Hypothalamus (tissue), 51 donors: ENCODE results near the gene PAXX.

ENCODE experiments used
- DNase-seq, 51 donors: peaks; one replicate each; lab custom pipeline; 2025; lab: John Stamatoyannopoulos, UW

PAXX gene

DNA sequence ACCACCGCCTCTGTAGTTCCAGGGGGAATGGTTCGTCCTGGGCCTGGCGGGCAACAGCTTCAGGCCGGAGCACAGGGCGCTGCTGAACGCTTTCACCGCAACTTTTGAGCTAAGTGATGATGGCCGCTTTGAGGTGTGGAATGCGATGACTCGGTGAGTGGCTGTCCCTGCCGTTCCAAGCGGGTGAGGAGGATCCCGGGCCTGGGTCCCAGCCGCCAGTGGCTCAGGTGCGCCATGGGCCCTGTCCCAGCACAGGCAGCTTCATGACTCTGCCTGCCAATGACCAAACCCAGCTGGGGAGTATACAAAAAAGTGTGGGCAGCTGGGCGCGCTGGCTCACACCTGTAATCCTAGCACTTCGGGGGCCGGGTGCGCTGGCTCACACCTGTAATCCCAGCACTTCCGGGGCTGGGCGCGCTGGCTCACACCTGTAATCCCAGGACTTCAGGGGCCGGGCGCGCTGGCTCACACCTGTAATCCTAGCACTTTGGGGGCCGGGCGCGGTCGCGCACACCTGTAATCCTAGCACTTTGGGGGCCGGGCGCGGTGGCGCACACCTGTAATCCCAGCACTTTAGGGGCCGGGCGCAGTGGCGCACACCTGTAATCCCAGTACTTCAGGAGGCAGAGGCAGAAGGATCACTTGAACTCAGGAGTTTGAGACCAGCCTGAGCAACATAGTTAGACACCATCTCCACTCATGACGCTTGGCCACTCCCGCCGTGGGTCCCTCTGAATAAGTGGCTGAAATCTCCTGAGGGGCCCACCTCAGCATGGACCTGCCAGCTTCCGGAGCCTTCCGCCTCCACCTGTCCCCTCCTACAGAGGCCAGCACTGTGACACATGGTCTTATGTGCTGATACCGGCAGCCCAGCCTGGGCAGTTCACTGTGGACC is 39.1 kb upstream of the PAXX start:
- no peak for DNase-seq

GRCh38 chr9:136953771-136954269 is 38.4 kb upstream of the PAXX start:
- DNase-seq: no peak

DNA sequence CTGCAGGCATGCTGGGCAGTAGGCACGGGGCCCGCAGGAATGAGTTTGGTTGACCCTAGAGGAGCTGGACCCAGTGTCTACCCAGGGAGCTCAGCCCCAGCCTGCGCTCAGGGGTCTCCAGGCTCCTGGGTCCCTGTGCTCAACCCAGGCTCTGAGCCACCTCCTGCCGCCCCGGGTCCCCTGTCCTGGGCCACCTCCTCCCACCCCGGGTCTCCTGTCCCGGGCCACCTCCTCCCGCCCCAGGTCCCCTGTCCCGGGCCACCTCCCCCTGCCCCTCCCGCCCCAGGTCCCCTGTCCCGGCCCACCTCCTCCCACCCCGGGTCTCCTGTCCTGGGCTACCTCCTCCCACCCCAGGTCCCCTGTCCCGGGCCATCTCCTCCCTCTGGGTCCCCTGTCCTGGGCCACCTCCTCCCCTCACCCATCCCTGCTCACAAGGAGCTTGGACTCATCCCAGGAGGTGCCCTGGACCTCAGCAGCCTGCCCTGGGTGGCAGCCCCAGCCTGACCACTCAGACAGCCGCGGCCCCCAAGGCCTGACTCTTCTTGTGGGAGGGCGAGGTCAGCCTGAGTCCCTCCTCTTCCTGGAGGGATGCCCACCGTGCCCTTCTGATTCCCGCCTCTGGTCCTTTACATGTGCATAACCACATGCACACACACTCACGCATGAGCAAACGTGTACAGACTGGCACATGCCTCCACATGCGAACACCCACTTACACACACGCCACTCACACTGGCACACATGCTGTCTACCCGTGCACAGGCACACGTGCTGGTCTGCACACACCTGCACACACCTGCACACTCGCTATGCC is 37.7 kb upstream of the PAXX start:
- no peak for DNase-seq

DNA sequence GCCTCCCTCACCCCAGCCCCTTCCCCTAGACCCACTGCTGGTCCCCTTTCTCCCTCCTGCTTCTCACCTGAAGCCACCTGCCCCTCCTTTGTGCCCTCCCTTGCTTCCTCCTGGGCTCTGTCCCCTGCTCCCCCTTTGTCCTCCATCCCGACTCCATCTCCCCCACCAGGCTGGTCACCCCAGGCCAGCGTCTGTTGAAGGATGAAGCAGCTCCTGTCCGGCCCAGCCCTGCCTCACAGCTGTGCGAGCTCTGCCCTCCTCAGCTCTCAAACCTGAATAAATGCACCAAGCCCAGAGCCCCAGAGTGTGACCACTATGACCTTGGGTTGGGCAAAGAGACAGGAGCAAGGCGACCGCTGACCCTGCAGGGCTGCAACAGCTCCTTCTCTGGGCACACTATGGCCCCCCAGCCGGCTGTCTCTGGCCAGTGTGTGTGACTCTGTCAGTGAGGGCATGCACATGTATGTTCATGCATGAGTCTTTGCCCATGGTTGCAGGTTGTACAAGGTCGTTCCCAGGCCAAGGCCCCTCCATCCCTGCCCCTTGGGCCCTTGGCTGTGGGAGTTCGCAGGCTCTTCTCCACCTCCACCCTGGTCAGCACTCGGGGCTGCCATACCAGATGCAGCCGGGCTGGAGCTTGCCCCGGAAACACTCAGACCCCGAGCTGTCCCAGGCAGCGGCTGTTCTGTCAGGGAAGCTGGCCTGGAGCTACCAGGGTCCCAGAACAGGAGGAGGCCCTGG is 36.9 kb upstream of the PAXX start:
- DNase-seq: no peak

DNA sequence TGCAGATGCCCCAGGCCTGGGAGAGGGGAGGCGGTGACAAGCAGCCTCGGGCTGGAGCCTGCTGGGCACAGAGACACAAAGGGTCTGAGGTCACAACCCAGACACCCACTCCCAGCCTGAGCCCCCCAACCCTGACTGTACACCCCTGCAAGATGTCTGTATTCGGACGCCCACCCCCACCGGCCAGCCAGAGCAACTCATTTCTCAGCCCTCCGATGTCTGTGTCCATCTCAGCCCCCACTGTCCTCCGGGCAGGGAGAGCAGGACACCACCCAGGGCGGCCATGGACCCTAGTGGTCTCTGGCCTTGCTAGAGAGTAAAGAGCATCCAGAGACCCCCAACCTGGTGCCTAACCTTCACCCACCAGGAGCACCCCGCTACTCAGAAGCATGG is 36.3 kb upstream of the PAXX start:
- DNase-seq: no peak

DNA sequence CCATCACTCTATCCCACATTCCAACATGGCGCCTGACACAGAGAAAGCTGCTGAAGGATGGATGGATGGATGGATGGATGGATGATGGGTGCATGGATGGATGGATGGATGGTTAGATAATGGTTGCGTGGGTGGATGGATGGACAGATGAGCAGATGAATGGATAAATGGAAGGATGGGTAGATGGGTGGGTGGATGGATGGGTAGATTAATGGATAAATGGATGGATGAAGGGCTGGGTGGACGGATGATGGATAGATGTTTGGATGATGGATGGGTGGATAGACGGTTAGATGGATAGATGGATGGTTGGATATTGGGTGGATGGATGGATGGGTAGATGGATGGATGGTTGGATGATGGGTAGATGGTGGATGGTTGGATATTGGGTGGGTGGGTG is 35.6 kb upstream of the PAXX start:
- no peak for DNase-seq

GRCh38 chr9:136957461-136957860 is 34.8 kb upstream of the PAXX start:
- no peak for DNase-seq

GRCh38 chr9:136957901-136958300 is 34.3 kb upstream of the PAXX start:
- no peak for DNase-seq

- no peak for DNase-seq
Observed at GRCh38 chr9:136958473-136958872, 33.7 kb upstream of the PAXX start.

DNA sequence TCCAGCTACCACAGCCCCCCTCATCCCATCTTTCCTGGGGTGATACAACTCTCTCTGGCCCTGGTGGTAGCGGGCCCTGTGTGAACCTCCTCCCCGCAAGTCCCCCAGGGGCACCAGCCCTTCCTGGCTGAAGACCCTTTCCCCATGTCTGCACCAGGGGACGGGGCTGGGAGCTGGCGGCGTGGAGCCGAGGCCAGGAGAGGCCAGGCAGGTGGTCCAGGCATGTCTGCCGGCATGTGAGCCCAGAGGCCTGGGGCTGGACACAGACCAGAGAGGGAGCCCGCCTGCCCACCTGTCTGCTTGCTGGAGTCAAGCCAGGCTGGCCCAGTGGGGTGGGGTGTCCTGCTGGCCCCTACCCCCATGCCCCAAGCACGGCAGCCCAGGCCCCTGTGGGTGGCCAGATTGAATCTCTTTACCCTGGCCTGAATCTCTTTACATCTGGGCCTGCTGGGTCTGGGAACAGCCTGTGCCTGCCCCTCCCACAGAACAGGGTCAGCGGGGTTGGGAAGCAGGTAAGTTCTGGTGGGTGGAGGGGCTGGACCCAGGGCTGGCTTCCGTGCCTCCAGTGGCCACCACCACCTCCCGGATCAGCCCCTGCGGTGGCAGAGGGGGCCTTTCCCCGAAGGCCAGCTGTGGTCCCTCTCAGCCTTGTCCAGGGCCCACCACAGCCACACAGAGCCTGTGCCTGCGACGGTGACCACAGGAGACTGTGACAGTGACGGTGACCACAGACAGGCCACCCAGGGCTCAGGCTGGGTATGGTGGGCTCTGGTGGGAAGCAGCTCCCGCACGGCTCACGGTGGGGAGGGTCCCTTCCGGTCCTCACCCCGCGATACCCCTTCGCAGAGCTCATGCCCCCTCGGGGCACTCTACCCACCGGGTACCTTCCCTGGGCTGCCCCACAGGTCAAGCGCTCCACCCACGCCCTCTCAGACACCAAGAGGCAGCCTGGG is 33.0 kb upstream of the PAXX start:
- no peak for DNase-seq

- DNase-seq: no peak
Observed at GRCh38 chr9:136960212-136960937, 31.8 kb upstream of the PAXX start.

GRCh38 chr9:136960938-136961275 is 31.3 kb upstream of the PAXX start:
- no peak for DNase-seq

GRCh38 chr9:136961279-136962065 is 30.8 kb upstream of the PAXX start:
- peak in 17 of 51 donors; percentile 13 to 63 (median 39) for DNase-seq

- DNase-seq: no peak
Observed at GRCh38 chr9:136962163-136962562, 30.1 kb upstream of the PAXX start.

GRCh38 chr9:136962701-136963248 is 29.4 kb upstream of the PAXX start:
- DNase-seq: no peak

- peak in 8 of 51 donors; percentile 29 to 66 (median 38) for DNase-seq
Observed at GRCh38 chr9:136963341-136963740, 28.9 kb upstream of the PAXX start.

- DNase-seq: no peak
Observed at GRCh38 chr9:136963751-136964150, 28.5 kb upstream of the PAXX start.

- no peak for DNase-seq
Observed at GRCh38 chr9:136964171-136964689, 28.0 kb upstream of the PAXX start.
